ENCODE measurements around the gene BCO1.

The BCO1 gene

GRCh38 chr16:81318711-81319110, 80.2 kb downstream of the BCO1 start:
- no peak for DNase-seq (ENCODE audit: low read depth in 3 of 3)

GRCh38 chr16:81319221-81319912, 80.9 kb downstream of the BCO1 start:
- DNase-seq (ENCODE audit: low read depth in 3 of 3) = no peak

- DNase-seq (ENCODE audit: low read depth in 3 of 3) = no peak
Observed at GRCh38 chr16:81321039-81321438, 82.5 kb downstream of the BCO1 start.

- DNase-seq (ENCODE audit: low read depth in 3 of 3) = no peak
Observed at GRCh38 chr16:81321536-81321935, 83.0 kb downstream of the BCO1 start.

GRCh38 chr16:81324808-81325207, 86.3 kb downstream of the BCO1 start:
- DNase-seq (ENCODE audit: low read depth in 3 of 3) = no peak

- no peak for DNase-seq (ENCODE audit: low read depth in 3 of 3)
Observed at GRCh38 chr16:81327011-81327410, 88.5 kb downstream of the BCO1 start.

- DNase-seq (ENCODE audit: low read depth in 3 of 3) = no peak
Observed at GRCh38 chr16:81327447-81328196, 89.1 kb downstream of the BCO1 start.

GRCh38 chr16:81329947-81330346, 91.5 kb downstream of the BCO1 start:
- no peak for DNase-seq (ENCODE audit: low read depth in 3 of 3)

GRCh38 chr16:81333356-81333755, 94.9 kb downstream of the BCO1 start:
- no peak for DNase-seq (ENCODE audit: low read depth in 3 of 3)

- peak in 1 of 3 donors; percentile 28 for DNase-seq (ENCODE audit: low read depth in 3 of 3)
Observed at GRCh38 chr16:81335669-81336068, 97.2 kb downstream of the BCO1 start.

GRCh38 chr16:81337097-81337496, 98.6 kb downstream of the BCO1 start:
- no peak for DNase-seq (ENCODE audit: low read depth in 3 of 3)
